Stimulated activated CD8-positive, alpha-beta memory T cell treated with anti-CD3 and anti-CD28 coated beads, Interleukin-4, amount 100 ng/mL, for 1 hour (primary cell): Measurements from ENCODE around the gene GPR157.
"Not testable (repeated sequence)": the region's sequence is repeated elsewhere in the genome, so short reads cannot be mapped to it uniquely, and the experiment has no call there.

ENCODE experiments used
- DNase-seq, 2 donors: peaks; one replicate each; pipeline ENCODE4 v3.0.0-alpha.2; 2020; ENCODE audit warnings: low read depth in 2 of 2, low spot score in 1 of 2

The GPR157 gene

DNA sequence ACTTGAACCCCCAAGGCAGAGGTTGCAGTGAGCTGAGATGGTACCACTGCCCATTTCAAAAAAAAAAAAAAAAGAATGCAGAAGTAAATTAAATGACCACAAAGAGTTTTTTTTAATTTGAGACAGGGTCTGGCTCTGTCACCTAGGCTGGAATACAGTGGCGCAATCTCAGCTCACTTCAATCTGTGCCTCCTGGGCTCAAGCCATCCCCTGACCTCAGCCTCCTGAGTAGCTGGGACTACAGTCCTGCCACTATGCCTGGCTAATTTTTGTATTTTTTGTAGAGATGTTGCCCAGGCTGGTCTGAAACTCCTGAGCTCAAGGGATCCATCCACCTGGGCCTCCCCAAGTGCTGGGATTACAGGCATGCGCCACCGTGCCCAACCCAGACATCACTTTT is 20.2 kb upstream of the GPR157 start:
- DNase-seq: no peak

DNA sequence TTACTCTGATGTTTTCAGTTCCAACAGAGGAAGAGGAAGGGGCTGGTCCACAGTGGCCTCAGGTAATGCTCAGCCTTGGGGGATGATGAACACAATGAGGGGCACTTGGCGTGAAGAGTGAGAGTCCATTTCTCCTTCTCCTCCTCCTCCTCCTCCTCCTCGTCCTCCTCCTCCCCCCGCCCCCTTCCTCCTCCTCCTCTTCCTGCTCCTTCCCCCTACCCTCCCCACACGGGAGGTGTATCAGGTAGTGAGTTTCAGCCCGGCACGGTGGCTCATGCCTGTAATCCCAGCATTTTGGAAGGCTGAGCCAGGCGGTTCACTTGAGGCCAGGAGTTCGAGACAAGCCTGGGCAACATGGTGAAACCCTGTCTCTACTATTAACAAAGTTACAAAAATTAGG is 17.3 kb upstream of the GPR157 start:
- DNase-seq: no peak

DNA sequence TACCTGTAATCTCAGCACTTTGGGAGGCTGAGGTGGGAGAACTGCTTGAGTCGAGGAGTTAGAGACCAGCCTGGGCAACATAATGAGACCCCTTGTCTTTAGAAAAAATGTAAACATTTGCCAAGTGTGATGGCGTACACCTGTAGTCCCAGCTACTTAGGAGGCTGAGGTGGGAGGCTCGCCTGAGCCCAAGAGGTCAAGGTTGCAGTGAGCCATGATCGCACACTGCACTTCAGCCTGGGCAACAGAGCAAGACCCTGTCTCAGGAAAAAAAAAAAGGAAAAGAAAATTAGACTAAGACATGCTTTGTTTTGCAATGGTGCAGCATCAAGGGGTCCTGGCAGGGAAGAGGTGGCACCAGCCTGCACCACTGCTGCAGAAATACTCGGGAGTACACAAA is 16.8 kb upstream of the GPR157 start:
- no peak for DNase-seq

DNA sequence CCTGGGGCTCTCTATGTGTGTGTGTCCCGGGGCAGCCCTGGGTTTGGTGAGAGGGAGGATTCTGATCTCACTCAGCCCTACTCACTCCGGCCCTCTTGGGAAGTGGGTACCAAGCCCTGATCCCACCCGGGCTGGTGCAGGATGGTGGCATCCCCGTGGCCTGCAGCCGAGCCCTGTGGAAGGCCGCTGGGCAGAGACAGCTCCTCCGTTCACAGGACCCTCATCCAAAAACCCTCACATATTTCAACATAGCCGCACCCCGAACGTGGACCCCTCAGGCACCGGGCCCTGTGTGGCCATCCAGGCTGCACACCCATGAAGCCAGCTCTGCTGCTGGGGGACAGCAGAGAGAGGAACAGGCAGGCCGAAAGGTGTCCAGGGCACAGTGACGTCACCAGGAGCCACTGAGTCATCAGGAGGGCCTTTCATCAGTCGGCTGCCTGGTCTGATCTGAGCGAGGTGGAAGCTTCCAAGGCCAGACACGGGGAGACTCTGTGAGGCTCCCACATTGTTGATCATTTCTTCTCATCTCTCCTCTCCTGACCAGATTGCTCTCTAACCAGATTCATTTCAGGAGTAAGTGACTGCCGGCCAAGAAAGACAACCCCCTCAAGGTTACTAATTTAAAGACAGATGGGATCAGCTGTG is 16.2 kb upstream of the GPR157 start:
- DNase-seq: no peak

DNA sequence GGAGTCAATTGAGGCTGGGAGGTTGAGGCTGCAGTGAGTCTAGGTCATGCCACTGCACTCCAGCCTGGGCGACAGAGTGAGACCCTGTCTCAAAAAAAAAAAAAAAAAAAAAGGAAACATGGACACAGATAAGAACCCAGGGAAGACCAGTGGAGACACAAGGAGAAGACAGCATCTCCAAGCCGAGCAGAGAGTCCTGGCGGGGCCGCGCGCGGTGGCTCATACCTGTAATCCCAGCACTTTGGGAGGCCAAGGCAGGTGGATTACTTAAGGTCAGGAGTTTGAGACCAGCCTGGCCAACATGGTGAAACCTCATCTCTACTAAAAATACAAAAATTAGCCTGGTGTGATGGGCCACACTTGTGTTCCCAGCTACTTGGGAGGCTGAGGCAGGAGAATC is 15.6 kb upstream of the GPR157 start:
- not testable (repeated sequence) for DNase-seq

DNA sequence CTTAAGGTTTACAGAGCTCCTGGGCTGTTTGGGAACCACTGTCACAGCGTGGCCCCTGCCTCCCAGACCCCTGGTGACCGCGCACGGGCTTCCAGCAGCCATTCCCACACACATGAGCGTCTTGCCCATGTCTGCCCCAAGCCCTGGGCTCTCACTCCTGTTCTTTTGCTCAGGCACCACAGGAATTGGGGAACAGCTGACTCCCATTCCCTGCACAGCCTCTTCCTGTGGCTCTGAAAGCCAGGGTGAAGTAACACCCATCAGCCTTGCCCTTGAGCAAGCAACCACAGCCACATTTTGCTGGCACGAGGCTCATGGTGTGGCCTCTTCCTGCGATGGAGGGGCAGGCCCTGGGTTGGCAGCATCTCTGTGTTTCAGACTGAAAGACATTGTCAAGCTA is 14.3 kb upstream of the GPR157 start:
- DNase-seq: no peak

DNA sequence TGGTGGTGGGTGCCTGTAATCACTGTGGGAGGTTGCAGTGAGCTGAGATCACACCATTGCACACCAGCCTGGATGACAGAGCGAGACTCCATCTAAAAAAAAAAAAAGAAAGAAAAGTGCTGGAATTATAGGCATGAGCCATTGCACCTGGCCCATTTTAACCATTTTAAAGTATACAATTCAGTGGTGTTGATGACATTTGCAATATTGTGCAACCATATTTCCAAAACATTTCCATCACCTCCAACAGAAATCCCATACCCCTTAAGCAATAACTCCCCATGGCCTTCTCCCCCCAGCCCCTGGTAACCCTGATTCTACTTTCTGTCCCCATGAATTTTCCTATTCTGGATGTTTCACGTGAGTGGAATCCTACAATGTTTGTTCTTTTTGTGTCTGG is 11.0 kb upstream of the GPR157 start:
- no peak for DNase-seq

DNA sequence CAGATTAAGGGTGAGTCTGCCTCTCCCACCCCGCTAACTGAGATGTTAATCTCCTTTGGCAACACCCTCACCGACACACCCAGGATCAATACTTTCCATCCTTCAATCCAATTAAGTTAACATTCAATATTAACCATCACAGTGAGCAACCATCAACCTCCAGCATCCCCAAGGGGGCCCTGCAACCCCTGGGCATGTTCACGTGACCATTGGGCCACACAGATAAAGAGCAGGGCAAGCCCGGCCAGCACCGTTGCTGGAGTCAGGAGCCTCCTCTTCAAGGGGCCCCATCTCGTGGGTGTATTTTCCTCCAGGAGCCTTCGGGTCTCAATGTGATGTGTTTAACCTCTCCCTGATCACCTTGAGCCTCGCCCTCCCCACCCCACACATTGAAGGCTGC is 8.0 kb upstream of the GPR157 start:
- no peak for DNase-seq

DNA sequence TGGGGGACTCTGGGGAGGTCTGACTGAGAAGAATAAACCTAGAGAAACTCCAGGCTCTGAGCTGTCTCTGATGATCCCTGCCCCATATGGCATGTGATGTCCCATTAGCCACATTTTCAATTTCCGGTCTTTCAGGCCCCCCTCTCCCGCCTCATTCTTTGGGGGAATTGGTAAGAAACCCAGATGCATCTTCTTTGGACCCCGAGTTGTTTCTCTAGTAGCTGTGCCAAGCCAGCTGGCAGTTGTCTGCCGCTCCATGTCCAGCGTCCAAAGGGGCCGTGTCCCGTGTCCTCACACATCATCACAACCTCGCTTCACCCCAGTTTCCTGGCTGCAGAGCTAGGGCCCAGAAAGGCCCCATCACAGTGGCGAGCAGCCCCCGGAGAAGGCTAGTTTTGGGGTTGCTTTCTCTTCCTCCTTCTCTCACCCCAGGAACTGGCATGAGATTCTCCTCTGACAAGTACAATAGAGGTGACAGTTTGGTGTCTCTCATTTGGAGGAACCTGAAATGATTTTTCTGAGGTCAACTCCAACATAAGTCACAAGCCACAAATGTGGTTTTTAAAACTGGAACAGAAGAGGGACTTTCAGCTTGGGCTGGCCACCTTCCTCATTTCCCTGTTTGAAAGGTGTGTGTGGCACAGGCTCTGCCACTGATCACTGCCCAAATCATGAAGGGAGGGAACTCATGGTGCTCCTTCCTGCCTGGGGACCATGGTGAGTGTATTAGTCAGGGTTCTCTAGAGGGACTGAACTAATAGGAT is 6.4 kb upstream of the GPR157 start:
- no peak for DNase-seq

DNA sequence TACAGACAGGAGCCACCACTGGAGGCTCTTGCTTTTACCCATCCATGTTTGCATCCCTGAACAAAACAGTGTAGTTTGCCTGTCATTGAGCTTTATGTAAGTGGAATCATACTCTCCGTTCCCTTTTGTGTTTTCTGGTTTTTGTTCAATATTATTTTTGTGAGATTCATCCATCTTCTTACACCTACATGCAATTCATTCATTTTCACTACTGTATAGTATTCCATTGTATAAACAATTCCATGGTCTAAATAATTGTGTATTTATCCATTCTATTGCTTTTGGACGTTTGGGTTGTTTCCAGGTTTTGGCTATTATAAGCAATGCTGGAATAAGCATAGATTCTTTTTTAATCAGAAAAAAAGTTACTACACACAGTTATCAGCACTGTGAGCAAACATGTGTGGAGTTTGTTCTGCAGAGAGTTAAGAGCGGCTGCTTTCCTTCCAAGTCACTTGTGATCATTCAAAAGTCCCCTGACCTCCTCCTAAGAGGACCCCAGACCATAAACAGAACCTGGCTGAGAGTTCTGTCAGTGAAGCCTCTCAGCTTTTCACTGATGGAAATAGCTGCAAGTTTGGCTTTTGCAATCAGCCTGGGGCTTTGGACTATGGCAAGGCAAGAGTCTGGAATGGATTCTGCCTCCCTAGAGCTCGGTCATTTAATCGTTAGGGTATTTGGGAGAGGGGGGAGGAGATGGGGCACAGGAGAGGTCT is 5.1 kb upstream of the GPR157 start:
- no peak for DNase-seq

DNA sequence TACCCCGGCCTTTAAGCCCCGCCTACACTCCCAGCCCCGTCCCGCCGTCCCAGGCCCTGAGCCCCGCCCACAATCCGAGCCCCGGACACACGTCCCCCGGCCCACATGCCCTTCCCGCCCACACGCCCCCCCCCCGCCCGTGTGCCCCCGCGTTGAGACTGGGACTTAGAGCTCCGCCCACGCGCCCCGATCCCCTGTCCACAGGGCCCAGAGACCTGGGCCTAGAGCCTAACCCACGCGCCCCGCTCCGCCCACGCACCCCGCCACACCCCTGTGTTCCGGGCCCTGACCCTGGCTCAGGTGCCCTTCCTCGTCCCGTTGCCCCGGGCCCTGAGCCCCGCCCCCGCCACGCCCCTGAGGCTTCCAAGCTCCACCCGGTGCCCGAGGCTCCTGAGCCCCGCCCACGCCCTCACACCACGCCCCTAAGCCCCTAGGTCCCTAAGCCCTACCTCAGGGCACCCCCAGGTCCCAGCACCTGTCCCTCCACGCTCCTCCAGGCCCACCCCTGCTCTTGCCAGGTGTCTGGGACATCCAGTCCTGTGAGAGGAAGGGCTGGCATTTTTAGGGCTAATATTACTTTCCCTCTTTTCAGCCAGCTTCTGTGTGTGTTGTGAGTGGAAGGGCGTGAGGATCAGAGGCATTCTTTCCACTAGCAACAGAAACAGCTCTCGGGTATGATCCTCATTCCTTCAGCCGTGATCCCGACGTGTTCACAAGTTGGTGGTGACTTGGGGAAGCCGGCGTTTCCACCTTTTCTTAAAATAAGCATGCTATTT is 552 bp upstream of the GPR157 start:
- peak; percentile 74 to 76 for DNase-seq

DNA sequence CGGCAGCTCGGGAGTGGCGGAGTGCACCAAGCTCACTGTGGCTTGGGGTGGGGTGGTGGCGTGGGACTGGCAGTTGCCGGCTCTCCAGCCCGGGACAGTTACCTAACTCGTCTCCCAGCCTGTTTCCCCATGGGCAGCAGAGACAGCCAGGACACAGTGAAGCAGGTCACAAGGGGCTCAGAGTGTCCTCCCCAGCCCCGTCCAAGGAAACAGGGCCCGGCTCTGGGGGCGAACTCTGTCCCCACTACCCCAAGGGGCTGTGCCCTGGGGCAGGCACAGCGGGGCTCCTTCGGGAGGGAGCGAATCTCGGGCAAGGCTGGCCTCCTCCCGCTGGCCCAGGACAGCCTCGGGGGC is 759 bp downstream of the GPR157 start:
- no peak for DNase-seq

DNA sequence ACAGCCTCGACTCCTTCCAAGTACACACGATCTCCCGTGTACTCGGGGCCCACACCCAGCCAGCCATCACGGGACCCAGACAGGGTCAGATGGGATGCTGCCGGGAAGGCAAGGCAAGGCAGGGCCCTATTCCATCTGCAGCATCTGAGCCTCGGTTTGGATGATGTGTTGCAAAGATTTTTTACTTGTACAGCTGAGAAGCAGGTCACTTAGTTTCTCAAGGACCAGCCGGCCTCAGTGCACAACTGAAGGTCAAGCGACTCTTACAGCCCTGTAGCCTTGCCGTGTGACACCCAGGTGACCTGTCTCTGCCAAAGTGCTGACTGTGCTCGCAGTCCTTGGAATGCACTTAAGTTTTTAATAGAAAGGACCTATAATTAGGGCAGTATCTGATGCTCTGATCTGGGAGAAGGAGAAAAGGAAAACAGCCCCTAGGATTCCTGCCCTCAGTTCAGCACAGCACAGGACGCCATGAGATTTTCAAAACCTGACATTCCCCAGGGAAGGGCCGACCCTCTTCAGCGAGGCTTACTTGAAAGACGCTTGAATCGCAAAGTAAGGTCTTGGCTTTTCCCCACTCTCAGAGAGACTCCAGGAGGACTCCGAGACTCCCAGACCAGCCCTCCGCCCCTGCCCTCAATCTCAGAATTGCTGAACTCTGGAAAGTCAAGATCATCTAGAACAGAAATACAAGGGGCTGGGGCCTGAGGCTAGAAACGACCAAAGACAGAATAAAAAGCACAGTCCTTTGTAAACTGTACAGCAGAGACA is 1.3 kb downstream of the GPR157 start:
- no peak for DNase-seq

DNA sequence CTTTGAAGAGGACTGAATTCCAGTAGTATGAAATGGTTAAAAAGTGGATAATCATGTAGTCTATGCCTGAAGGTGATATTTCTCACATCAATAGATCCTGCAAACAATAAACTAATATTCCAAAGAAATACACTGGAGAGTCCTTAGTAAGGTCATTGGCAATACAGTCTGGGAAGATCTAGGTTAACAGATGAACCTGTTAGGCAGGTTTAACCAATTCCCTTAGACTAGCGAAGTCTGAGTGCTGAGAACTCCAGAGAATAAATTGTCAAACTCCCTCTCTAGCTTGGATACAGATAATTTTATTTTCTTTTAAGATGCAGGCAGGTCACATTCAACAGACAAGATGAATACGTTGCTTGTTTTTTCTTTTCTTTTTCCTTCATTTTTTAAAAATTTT is 2.4 kb downstream of the GPR157 start:
- no peak for DNase-seq

DNA sequence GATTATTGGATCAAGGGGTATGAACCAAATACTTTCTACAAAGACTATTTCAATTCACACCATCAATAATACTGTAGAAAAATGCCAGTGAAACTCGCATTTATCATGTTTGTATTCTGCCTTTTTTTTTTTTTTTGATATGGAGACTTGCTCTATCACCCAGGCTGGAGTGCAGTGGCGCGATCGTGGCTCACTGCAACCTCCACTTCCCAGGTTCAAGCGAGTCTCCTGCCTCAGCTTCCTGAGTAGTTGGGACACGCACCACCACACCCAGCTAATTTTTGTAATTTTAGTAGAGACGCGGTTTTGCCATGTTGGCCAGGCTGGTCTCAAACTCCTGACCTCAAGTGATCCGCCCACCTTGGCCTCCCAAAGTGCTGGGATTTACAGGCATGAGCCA is 3.1 kb downstream of the GPR157 start:
- DNase-seq: not testable (repeated sequence)

DNA sequence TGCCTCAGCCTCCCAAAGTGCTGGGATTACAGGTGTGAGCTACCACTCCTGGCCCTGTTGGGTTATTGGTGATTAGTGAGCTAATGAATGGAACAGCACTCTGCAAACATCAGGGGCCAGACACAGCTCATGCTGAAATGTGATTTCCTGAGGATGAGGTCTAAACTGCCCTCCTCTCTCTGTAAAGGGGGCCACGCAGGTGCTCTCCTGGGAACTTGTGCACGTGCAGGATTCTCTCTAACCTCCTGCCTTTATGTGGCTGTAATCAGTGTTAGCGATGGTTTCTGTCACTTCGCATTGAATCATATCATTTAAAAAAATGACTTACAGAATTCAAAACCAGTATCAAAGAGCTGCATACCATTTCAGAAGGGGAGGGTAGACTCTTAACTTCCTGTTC is 3.6 kb downstream of the GPR157 start:
- DNase-seq: no peak

DNA sequence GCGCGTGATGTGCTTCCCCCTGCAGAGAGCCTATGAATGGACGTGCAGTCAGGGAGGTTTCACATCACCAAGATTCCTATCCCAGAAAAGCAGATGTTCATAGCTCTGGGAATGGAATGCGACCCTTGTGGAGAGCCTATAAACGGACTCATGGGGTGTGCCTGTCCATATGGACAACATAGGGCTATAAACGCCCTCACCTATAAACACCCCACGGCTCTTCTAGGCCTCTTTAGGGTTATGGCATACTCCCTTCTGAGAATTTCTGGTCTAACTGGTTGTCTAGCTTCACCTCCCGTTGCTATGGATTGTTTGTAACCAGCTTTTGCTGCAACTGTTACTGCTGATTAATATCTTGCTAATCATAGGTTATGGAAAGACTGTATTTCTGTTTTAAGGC is 4.5 kb downstream of the GPR157 start:
- not testable (repeated sequence) for DNase-seq

DNA sequence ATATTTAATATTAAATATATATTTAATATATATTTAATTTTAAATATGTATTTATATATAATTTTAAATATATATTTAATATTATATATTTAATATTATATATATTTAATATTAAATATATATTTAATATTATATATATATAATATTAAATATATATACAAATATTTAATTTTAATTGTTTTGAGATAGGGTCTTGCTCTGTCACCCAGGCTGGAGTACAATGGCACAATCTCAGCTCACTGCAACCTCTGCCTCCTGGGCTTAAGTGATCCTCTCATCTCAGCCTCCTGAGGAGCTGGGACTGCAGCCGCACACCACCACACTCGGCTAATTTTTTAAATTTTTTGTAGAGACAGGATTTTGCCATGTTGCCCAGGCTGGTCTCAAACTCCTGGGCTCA is 5.2 kb downstream of the GPR157 start:
- not testable (repeated sequence) for DNase-seq

DNA sequence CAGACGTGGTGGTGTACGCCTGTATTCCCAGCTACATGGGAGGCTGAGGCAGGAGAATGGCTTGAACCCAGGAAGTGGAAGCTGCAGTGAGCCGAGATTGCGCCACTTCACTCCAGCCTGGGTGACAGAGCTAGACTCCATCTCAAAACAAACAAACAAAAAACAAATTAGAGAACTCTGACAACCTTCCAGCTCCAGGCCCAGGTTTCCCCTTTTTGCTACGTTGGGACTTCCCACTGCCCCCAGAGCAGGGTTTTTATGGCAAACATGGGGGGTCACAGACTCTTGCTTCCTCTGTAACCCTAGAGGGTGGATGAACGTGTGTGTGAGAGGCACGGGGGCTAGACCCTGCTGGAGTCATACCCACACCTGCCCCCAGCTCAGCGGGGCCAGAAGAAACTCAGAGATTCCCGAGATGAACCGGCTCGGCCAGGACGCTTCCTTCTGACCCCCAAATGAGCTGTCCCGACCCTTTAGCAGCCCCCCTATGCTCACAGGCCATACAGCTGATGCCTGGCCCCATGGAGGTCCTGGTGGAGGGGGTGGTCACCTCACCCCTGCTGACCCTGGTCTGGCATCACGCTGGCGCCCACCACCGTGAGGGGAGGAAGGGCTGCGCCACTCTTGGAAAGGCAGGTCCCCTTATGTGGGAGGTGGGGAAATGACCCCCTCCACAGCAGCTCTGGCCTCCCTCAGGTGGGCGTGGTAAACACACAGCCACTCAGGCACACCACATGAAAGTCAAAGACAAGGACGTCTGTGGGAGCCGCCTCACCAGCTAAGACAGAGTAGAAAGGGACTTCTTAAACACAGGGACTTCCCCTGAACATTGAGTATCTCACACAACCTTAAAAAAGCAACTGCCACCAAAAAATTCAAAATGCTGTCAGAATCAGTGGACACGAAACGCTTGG is 7.1 kb downstream of the GPR157 start:
- no peak for DNase-seq
